Activated CD4-positive, alpha-beta memory T cell treated with anti-CD3 and anti-CD28 coated beads, Interleukin-2, amount 10 ng/mL, durations not matched to agents 7 days and 5 days (primary cell): ENCODE data around the gene CTSD. TPM values are rescaled to one million over a fixed set of nuclear protein-coding genes. Genes with fewer than 3 reads are reported as not detected.

ENCODE experiments used
- CTCF ChIA-PET: fragments of 350-600 bp; sonication (Branson Sonifier 250); formaldehyde crosslinking; loops from one replicate; lab custom pipeline; 2021; ENCODE audit warnings: antibody characterized with exemption, inconsistent platforms; lab: Charles Lee
- POLR2A ChIA-PET: fragments of 350-600 bp; sonication (Branson Sonifier 250); formaldehyde crosslinking; loops from one replicate; lab custom pipeline; 2021; ENCODE audit warnings: antibody characterized with exemption; lab: Charles Lee
- DNase-seq: peaks from one replicate; pipeline ENCODE4 v3.0.0-alpha.2; 2020
- H3K27ac Mint-ChIP-seq: one replicate; pipeline ENCODE4 v1.8.0; 2021; ENCODE audit warnings: mild to moderate bottlenecking, mixed read lengths
- H3K27me3 Mint-ChIP-seq: one replicate; pipeline ENCODE4 v1.8.0; 2021; ENCODE audit warnings: mixed read lengths
- H3K36me3 Mint-ChIP-seq: one replicate; pipeline ENCODE4 v1.8.0; 2021; ENCODE audit warnings: low read depth, mixed read lengths
- H3K4me1 Mint-ChIP-seq: one replicate; pipeline ENCODE4 v1.8.0; 2021; ENCODE audit warnings: mixed read lengths
- H3K4me3 Mint-ChIP-seq: one replicate; pipeline ENCODE4 v1.8.0; 2021; ENCODE audit warnings: mild to moderate bottlenecking, mixed read lengths
- H3K9me3 Mint-ChIP-seq: one replicate; pipeline ENCODE4 v1.8.0; 2021; ENCODE audit warnings: mixed read lengths
- total RNA-seq, 2 experiments: library from RNA; stranded (reverse); gene quantifications; one replicate each; pipeline ENCODE4 v1.2.3, GENCODE V29; 2021

Gene CTSD
- total RNA-seq, 2 experiments from 2014 or later: 156 to 172 TPM

- no peaks in the 10 kb centered on the region for H3K9me3 Mint-ChIP-seq
- ChIA-PET POLR2A (no interaction called here), CTCF (interaction anchor here (0.9 kb wide), 1 partner anchor 78 kb away, joined by 4 read pairs; no protein-coding TSS in a partner anchor)
- no peak for DNase-seq
- peaks cover 38% of the 10 kb centered on the region for H3K36me3 Mint-ChIP-seq
- H3K4me3 Mint-ChIP-seq: no peak overlapping the region
- H3K27me3 Mint-ChIP-seq: peaks cover 10% of the 10 kb centered on the region
- peak overlapping the region; percentile 40 for H3K27ac Mint-ChIP-seq
- peaks cover 57% of the 10 kb centered on the region for H3K4me1 Mint-ChIP-seq
Measured at GRCh38 chr11:1754376-1755150, 9.2 kb downstream of the CTSD start.

DNA sequence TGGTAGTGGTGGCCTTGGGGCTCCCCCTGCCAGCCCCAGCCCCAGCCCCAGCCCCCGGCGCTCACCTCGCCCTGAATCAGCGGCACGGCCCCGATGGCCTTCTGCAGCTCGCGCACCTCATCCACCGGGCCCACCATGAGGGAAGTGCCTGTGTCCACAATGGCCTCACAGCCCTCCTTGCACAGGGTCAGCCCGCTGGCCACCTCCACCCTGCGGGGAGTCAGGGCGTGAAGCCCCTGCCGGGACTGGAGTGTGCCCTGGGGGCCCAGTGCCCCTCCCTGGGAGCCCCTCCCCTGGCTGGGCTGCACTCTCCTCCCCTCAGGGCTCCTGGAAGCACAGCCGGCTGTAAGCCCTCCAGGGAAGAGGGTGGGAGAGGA is 9.8 kb downstream of the CTSD start:
- peaks cover 51% of the 10 kb centered on the region for H3K4me1 Mint-ChIP-seq

GRCh38 chr11:1753229-1753928 is 10.3 kb downstream of the CTSD start:
- H3K27ac Mint-ChIP-seq: no peak overlapping the region
- DNase-seq: no peak
- no peak overlapping the region for H3K4me3 Mint-ChIP-seq
- no peaks in the 10 kb centered on the region for H3K9me3 Mint-ChIP-seq
- peaks cover 33% of the 10 kb centered on the region for H3K36me3 Mint-ChIP-seq
- ChIA-PET CTCF (no interaction called here), POLR2A (interaction anchor here (0.9 kb wide), 1 partner anchor 11 kb away, joined by 4 read pairs; the partner anchor contains the start of gene CTSD)
- H3K27me3 Mint-ChIP-seq: peaks cover 15% of the 10 kb centered on the region
- H3K4me1 Mint-ChIP-seq: peaks cover 46% of the 10 kb centered on the region

More for the DNA sequence above, 9.8 kb downstream of the CTSD start:
- Mint-ChIP-seq H3K27ac (no peak overlapping the region), H3K36me3 (peaks cover 38% of the 10 kb centered on the region), H3K9me3 (no peaks in the 10 kb centered on the region), H3K27me3 (peaks cover 13% of the 10 kb centered on the region), H3K4me3 (no peak overlapping the region)
- ChIA-PET CTCF (no interaction called here), POLR2A (no interaction called here)
- DNase-seq: no peak

DNA sequence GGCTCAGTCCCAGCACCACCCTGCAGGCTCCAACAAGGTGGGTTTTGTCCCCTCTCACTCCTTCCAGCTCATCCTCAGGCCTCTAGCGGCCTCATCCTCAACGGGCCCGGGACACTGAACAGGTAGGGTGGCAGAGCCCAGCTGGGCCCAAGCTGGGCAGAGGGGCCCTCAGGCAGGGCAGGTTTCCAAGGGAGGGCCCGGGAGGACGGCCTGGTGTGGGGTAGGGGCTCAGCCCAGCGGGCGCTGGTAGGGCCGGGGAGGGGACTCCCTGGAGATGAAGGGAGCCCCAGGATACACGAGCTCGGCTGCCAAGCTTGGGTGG is 10.9 kb downstream of the CTSD start:
- POLR2A ChIA-PET: interaction anchor here (0.9 kb wide), 1 partner anchor 11 kb away, joined by 4 read pairs; the partner anchor contains the start of gene CTSD
- H3K9me3 Mint-ChIP-seq: no peaks in the 10 kb centered on the region

DNA sequence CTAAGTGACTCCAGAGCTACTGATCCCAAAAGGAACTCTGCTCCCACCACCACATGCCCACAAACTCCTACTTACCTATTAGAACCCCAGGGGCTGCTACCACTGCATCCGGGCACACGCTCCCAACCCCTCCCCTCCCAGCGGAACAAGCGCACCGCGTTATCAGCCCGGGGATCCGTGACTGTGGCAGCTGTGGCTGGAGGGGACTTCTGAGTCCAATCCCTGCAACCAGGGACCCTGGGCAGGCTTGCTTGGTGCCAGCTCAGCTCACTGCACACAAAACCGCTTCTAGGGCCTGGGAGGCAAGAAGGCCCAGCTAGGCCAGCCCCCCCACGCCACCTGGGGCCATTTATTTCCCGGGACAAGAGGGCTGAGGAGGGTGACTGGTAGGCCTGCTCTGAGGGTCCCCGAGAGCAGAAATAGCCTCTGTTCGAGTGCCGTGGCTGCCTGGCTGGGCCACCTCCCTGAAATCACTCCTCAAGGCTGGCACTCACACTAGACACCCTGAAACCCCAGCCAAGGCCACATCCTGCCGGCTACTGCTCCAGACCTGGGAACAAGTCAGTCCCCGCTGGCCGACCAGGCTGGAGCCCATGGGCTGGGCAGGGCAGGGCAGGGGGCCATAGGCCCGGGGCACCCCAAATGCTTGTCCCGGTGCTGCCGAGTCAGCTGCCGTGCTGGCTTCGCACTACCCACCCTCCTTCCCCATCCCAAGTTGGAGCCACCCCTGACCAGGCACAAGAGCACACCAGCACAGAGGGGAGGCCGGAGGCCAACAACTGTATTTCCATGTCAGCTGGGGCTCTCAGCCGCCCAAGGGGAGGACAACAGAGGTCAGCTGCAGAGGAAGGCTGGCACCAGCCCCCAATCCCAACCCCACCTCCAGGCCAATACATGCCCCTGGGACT is 11.5 kb downstream of the CTSD start:
- ChIA-PET CTCF (no interaction called here), POLR2A (interaction anchor here (0.9 to 1.5 kb wide), 3 partner anchors 10 to 20 kb away, joined by 3 to 4 read pairs (median 3); partner anchors contain the start of gene CTSD)
- Mint-ChIP-seq H3K4me3 (no peak overlapping the region), H3K36me3 (peaks cover 26% of the 10 kb centered on the region), H3K9me3 (no peaks in the 10 kb centered on the region), H3K27ac (no peak overlapping the region), H3K4me1 (peaks cover 36% of the 10 kb centered on the region), H3K27me3 (peaks cover 17% of the 10 kb centered on the region)
- DNase-seq: no peak

More for the DNA sequence above, 10.9 kb downstream of the CTSD start:
- CTCF ChIA-PET: no interaction called here
- H3K27ac Mint-ChIP-seq: no peak overlapping the region
- H3K4me3 Mint-ChIP-seq: no peak overlapping the region
- peaks cover 42% of the 10 kb centered on the region for H3K4me1 Mint-ChIP-seq
- H3K36me3 Mint-ChIP-seq: peaks cover 32% of the 10 kb centered on the region
- H3K27me3 Mint-ChIP-seq: peaks cover 17% of the 10 kb centered on the region
- DNase-seq: no peak

DNA sequence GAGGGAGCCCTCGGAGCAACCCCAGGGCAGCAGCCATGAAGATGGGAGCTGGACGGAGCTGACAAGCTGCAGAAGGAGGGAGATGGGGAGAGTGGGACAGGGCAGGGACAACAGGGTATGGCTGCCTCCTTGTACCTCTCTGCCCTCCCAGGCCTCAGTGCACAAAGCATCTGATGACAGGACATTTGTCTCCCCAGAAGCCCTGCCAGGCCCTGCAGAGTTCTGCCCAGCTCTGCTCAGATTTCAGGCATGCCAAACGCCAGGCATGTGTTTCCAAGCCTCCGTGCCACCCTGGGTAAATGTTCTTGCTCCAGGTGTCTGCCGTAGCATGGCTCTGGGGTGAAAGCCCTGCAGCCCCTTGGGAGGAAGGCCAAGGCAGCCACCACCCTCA is 12.2 kb downstream of the CTSD start:
- DNase-seq: no peak
- ChIA-PET POLR2A (interaction anchor here (1.0 to 1.5 kb wide), 2 partner anchors 11 to 19 kb away, joined by 3 read pairs; no protein-coding TSS in a partner anchor), CTCF (no interaction called here)
- Mint-ChIP-seq H3K27ac (no peak overlapping the region), H3K9me3 (no peaks in the 10 kb centered on the region), H3K27me3 (peaks cover 17% of the 10 kb centered on the region), H3K36me3 (peaks cover 19% of the 10 kb centered on the region), H3K4me1 (peaks cover 28% of the 10 kb centered on the region), H3K4me3 (no peak overlapping the region)

GRCh38 chr11:1750840-1751530 is 12.7 kb downstream of the CTSD start:
- ChIA-PET CTCF (no interaction called here), POLR2A (interaction anchor here (1.0 to 1.5 kb wide), 2 partner anchors 11 to 18 kb away, joined by 3 read pairs; no protein-coding TSS in a partner anchor)
- Mint-ChIP-seq H3K27me3 (peaks cover 17% of the 10 kb centered on the region), H3K27ac (no peak overlapping the region), H3K9me3 (peaks cover 3% of the 10 kb centered on the region), H3K36me3 (peaks cover 14% of the 10 kb centered on the region), H3K4me1 (peaks cover 23% of the 10 kb centered on the region), H3K4me3 (no peak overlapping the region)
- DNase-seq: no peak

DNA sequence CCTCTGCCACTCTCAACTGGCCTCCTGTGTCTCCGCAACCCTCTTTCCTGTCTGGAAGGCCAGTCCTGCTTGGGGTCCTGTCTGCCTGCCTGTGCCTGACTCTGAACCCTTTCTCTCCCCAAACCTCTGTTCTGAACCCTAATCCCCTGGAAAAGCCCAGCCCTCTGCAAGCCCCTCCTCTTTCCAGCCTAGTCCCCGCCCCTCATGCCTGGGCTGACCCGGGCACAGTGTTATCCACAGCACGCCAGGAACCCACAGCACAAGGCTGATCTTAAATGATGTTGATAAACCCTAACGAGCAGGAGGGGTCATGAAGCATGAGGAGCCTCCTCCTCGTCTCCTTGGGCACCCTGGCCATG is 13.3 kb downstream of the CTSD start, which contains the start of gene IFITM10:
Gene IFITM10, minus strand, starts transcription at position 115 of the 359 bp plus-strand sequence. CDS start 153 bp downstream, outside the sequence.
- H3K9me3 Mint-ChIP-seq: peaks cover 9% of the 10 kb centered on the region
- peaks cover 18% of the 10 kb centered on the region for H3K4me1 Mint-ChIP-seq
- no peak within 1 kb of the TSS for H3K4me3 Mint-ChIP-seq
- H3K27me3 Mint-ChIP-seq: peaks cover 17% of the 10 kb centered on the region
- CTCF ChIA-PET: no interaction called here
- no peak for DNase-seq
- no peak within 1 kb of the TSS for H3K27ac Mint-ChIP-seq
- H3K36me3 Mint-ChIP-seq: peaks cover 9% of the 10 kb centered on the region
- POLR2A ChIA-PET: interaction anchor here (1.5 kb wide), 1 partner anchor 12 kb away, joined by 3 read pairs; no protein-coding TSS in a partner anchor

DNA sequence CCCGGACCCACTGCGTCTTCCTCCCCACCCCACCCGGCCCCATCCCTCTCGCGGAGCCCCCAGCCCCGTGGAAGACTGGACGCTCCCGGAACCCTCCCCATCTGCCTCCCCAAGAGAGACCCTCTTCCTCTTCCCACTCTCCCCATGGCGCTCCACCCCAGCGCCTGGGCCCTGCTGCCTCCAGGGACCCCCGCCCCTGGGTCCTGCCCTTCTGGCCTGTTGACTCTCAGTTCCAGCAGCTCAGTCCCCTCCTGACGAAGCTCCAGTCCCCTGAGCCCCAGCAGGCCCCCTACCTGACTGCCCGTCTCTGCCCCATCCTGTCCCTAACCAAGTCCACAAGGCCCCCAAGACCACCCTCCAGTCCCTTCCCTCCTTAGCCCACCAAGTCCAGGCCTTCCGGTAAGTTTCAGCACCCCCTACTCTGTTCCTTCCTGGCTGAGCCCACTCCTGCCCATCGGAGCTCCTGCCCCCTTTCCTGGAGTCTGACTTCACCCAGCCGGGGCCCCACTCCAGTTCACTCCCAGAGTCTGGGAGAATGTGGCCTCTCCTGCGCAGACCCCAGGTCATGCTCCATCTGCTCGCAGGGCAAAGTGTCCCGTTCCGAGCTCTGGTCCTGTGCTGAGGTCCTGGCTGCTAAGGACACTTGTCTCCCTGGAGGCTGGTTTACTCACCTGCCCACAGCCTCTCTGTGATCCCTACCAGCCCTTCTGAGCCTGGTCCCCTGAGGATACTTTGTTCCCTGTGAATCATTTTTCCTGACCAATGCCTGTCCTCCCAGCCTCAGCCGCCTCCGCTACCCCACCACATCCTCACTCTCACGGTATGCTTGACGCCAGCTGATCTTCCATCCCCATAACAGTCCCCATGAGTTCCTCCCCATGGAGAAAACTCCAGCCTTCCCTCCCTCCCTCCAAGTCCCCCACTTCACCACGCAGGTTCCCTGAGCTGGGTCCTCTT is 14.1 kb downstream of the CTSD start:
- CTCF ChIA-PET: no interaction called here
- DNase-seq: no peak
- Mint-ChIP-seq H3K36me3 (peaks cover 3% of the 10 kb centered on the region), H3K4me3 (no peak overlapping the region), H3K27me3 (peaks cover 17% of the 10 kb centered on the region), H3K9me3 (peaks cover 10% of the 10 kb centered on the region), H3K4me1 (peaks cover 10% of the 10 kb centered on the region), H3K27ac (no peak overlapping the region)
- POLR2A ChIA-PET: no interaction called here

DNA sequence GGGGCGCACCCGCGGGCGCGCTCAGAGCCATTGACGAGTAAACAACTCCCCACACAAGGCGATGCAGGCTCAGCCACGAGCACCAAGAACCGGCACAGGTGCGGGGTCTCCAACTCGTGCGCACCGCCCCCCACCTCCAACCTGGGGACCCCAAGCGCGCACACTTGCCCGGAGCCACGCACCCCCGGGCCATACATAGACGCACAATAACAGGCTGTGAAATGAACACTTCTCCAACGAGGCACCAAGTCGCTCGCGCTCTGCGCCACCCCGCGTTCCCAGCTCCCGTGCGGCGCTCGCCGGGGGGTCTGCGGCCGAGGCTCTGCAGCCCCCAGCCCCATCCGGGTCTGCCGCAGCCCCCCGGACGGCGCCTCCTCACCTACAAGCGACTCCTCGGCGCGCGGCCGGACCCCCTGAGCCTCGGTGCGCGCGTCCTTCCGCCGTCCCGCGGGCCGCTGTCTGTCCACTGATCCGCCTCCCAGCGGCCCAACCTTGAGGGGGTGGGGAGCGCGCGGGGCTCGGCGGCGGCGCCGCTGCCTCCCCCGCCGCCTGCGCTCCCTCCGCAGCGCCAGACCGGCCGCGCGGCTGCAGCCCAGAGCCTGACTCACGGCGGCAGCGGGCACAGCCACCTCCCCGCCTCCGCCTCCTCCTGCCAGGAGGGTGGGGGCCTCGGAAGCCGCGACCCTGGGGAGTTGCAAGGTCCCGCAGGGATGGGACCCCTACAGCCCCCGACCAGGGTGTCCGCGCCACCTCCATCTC is 14.9 kb downstream of the CTSD start:
- CTCF ChIA-PET: no interaction called here
- POLR2A ChIA-PET: no interaction called here
- H3K36me3 Mint-ChIP-seq: peaks cover 3% of the 10 kb centered on the region
- no peak for DNase-seq
- peaks cover 17% of the 10 kb centered on the region for H3K27me3 Mint-ChIP-seq
- H3K4me3 Mint-ChIP-seq: no peak overlapping the region
- H3K4me1 Mint-ChIP-seq: peaks cover 10% of the 10 kb centered on the region
- H3K27ac Mint-ChIP-seq: no peak overlapping the region
- H3K9me3 Mint-ChIP-seq: peaks cover 10% of the 10 kb centered on the region
